Mesenteric fat pad (tissue), 1 donor: ENCODE measurements around the gene GPX6. TPM values are rescaled to one million over a fixed set of nuclear protein-coding genes. Genes with fewer than 3 reads are reported as not detected.
"Not testable (repeated sequence)": the region's sequence is repeated elsewhere in the genome, so short reads cannot be mapped to it uniquely, and the experiment has no call there.

Source experiments
- DNase-seq: peaks from one replicate; pipeline ENCODE4 v3.0.0-alpha.2; 2020; ENCODE audit warnings: low spot score
- long read RNA-seq: library from polyadenylated mRNA; unstranded; transcript quantifications from one replicate; pipeline ENCODE4 v2.0.0, GENCODE V29; 2020
- total RNA-seq: library from RNA; stranded (reverse); fragmentation: NEBNext Ultra II Directional; extraction: Animal tissue kit (Norgen Biotek cat#: 25700); gene quantifications from one replicate; pipeline ENCODE4 v1.2.1, GENCODE V29; 2021
- donor health status: DM: yes; HTN: yes; CAD: no.

Gene GPX6, protein sequence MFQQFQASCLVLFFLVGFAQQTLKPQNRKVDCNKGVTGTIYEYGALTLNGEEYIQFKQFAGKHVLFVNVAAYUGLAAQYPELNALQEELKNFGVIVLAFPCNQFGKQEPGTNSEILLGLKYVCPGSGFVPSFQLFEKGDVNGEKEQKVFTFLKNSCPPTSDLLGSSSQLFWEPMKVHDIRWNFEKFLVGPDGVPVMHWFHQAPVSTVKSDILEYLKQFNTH
- not detected for total RNA-seq
- long read RNA-seq = 0 reads

DNA sequence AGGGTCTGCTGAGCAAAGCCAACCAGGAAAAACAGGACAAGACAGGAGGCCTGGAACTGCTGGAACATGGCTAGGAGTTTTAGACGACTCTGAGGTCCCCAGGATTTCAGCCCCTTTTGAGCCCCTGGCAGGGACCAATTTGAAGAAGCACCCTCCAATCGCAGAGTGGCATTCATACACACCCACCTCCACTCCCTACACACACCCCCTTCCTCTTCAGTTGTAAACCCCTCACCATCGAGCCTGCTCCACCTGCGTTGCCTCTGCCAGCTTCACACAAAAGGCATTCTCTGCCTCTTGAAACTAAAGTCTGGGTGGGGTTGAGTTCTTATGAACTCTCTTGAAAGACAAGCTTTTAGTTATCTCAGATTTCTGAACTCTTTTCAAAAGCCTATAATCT is at the start of gene GPX6:
Gene GPX6 (minus strand): TSS at position 118 of the 400 bp plus-strand sequence. CDS start 50 bp downstream, at position 68.
- no peak for DNase-seq

DNA sequence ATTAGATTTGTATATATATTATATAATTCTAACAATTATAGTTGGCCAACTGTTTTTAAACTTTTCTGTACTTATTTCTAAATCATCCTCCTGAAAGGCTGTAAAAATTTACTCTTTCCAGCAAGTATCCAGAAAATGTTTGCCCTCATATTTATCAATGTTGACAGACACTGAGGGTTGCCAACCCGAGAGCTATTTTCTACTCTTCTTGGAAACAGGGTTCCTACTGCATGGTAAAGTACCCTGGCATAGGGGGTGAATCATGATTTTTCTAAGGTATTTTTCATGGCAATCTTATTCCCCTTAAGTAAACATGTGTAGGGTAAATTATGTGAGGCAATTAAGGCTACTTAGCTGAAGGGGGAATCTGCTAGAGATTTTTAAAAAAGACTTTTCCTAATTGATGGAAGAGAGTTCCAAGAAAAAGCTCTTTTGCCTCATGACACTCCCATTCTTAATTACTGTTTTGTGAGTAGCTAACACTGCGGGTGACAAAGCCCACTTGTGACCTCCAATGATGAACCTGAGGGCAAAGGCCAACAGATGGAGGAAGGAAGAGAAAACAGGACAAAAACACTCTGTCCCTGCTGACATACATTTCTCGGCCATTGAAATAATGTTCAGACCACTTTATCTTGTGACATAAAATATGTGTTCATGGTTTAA is 48.0 kb upstream of the GPX6 start:
- DNase-seq = no peak

DNA sequence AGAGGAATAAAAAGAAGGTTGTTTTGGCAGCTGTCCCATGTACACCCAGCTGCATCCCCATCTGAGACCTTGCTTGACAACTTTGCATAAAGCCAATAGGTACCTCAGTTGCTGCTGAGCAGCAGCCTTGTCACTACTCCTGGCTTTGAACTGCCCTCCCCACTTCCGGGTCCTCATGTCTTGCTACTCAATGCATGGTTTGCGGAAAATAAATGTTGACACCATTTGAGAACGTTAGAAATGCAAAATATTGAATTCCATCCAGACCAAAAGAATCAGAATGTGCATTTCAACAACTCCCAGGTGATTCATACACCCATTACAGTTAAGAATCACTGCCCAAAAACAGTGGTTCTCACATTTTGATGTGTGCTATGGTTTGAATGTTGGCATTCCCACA is 43.0 kb upstream of the GPX6 start:
- DNase-seq = no peak

DNA sequence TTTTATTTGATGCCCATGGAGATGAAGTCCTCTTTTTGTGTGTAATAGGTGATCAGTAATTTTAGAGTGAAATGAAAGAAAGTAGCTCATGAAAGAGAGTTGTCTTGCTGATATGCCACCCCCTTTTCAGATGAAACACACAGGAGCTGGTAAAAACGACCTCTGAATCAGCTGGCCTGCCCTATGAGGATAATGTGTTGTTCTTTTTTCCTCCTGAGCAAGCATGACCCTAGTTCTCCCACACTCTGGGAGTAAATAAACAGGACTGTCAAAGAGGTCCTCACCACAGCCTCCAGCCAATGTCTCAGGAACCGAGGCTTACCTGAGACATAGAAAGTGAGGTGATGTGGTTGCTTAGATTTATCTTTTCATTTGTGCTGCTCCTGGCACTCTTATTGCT is 39.5 kb upstream of the GPX6 start:
- no peak for DNase-seq

DNA sequence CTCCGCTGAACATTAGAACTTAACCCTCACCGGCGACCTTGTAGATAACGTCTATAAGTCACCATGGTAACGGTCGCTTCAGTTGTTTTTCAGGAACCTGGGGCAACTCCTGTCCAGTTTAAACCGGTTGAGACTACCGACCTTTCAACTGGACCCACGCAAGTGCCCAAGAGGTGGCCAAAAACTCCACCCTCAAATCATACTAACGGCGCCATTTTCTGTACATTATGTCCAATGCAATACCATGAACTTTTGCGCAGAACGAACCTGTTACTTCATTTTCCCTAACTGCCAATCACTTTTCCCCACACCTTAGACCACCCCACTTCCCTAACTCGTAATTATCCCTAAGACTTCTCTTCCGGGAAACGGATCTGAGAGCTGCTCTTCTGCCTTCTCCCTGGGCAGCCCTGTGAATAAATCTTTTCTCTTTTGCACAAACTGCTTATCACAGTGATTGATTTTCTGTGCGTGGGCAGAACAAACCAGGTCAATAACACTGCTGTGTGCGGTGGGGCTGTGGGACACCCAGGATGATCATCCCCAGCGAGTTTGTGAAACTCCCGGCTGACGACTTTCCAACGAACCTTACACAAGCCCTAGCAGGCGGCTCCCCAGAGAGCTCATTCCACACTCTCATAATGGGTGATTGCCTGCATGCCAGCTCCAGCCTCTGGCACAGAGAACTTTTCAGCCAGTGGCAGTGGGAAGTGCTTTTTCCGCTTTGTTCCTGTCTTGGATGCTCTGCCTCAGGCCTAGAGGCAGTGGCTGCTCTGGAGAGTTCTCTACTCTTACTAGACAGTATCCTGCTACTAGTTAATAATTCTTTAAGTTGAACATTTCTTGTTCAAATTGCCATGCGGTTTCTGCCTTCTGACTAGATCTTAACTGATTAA is 38.6 kb upstream of the GPX6 start:
- no peak for DNase-seq

DNA sequence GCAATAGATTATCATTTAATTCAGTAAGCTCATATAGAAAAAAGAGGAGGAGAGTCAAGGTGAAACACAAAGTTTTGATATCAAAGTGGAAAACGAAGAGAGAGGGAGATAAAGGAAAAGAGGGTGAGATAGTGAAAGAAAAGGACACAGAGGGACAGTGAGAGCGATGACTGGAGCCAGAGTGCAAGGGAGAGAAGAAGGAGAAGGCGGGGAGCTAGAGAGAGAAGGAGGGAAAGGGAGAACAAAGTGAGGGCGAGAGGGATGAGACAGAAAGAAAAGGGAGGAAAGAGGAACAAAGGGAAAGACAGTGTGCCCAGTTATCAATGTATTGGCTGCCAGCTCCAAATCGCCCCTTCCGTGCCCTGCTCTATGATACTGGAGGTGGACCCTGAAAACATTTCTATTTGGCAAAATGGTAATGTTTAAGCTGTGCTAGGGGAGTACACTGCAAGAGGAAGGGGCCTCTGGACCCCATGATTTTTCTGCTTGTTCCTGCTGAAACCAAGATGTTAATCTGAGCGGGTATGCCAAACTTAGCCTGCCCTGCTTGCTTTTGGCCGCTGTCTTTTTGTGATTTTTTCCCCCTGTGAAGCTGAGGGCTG is 37.9 kb upstream of the GPX6 start:
- DNase-seq = no peak

DNA sequence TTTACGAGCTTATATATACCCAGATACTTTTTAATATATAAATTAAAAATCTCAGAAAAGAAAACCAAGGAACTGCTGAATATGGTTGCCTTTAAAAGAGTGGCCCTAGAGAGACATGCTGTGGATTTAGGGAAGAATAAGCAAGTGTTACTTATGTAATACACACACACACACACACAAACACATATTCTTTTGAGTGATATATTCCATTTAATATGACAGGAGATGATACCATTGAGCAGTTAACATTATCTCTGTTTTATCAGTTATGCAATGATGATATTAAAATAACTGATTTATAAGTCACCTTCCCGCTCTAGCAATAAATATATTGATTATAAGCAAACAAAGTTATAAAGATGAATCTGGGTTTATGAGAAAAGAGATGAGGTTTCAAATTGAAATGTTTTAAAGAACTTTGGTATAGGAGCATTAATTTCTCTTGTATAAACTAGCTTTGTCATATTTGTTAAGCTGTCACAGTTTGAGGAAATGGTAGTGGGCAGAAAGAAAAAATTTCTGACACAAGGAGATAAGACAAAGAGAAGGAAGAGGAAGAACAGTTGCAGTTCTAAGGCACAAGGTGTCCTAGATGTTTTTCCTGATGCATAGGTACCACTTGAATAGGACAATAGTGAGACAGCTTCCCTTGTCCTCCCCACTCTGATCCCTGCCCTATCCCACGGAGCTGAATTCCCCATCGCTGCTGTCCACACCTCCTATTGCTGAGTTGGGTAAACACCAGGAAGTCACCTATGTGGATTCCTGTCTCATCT is 36.5 kb upstream of the GPX6 start:
- DNase-seq = no peak

DNA sequence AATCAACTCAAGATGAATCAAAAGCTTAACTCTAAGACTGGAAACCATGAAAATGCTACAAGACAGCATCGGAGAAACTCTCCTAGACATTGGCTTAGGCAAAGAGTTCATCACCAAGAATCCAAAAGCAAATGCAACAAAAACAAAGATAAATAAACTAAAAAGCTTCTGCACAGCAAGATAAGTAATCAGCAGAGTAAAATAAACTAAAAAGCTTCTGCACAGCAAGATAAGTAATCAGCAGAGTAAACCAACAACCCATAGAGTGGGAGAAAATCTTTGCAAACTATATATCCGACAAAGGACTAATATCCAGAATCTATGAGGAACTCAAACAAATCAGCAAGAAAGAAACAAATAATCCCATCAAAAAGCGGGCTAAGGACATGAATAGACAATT is 31.4 kb upstream of the GPX6 start:
- not testable (repeated sequence) for DNase-seq

DNA sequence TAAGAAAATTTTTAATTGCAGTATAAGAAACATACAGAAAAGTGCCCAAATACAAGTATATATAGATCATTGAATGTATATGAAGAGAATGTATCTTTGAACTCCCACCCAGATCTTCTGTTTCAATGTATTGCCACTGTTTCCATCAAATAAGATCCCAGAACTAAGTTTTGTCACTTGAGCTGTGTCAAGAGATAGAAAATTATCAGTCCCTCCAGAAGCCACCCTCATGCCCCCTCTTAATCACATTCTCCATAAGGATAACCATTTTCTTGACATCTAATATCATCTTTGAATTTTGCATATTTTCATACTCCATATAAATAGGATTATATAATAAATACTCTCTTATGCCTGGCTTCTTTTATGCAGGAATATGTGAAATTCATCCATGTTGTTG is 30.4 kb upstream of the GPX6 start:
- no peak for DNase-seq

DNA sequence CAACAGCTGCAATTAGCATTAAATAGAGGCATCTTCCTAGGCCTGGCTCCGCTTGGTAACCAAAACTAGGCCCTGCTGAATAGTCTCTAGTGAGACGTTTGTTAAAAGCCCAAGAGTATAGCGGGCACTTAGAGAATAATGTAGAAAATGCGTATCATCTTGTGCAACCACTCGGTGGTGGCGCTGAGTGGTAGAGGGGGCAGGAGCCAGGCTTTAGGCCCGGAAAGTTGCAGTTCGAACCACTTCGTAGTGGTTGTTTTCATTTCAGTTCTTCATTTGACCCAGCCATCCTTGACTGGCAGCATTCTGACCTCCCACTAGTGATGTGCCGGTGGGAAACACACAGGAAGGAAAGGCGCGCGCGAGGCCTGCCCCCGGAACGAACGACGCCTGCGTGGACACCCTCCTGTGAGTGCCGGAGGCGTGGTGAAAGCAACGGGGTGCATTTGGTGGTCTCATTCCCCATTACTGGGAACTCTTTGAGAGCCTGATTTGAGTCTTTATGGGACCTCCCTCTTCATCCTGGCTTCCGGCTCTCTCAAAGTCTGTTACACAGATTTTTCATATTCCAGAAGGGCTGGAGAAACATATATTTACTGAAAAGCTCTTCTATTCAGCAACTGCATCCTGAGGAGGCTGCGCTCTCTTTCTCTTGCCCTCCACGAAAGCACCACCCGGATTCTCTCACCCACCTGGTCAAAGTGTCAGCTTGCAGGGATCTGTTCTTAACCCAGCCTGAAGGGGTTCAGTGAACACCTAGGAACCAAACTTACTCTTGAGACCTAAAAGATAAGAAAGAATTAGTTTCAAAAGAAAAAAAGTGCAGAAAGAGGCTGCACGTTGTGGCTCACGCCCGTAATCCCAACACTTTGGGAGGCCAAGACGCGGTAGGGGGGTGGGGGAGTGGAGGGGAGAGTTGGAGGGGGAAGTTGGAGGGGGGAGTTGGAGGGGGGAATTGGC is 28.3 kb upstream of the GPX6 start:
- no peak for DNase-seq

DNA sequence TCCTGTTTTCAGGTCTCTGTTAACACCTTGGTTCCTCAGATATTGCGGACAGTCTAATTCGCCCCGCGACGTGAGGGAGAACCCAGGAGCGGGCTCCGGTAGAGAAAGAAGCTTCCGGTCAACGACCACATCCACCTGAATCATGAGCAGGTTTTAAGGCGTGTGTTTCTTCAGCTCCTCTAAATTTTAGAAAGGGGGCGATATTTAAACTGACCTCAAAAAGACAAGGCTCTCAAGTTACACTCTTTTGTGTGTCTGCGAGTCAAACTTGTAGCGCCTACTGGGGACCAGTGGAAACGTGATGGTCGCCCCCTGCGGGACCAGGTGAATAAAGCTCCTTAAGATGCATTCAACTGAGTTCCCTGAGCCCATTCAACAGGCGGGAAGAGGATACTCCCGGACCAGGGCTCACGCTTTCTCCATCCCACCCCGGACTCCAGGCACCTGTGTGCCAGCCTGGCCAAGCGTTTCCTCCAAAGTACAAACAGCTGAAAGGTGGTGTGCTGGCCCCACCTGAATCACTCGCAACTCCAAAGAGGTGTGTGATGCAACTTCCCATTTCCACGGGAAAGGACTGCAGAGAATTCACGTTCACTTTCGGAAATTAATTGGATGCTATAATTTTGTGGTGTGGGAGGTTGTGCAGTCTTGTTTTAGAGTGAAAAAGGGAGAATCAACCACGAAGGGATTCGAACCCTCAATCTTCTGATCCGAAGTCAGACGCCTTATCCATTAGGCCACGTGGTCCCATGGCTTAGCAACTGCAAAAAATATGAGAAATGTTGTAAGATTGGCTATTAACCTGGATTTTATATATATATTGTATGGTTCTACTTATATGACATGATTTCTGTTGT is 27.1 kb upstream of the GPX6 start:
- DNase-seq = no peak

DNA sequence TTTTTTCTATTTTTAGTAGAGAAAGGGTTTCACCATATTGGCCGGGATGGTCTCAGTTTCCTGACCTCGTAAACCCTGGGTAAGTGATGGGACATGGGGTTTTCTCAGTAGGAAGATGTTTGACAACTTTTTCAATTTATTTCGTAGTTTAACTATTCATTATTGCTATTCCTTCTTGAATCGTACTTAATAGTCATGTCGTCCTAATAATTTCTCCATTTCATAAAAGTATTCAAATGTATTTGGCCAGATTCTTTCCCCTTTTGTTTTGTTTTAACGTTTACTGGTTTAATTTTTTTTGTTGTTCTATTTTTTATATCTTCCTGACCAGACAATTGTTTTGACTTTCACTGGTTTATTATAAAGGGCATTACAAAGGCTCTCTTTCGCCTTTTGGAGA is 26.4 kb upstream of the GPX6 start:
- DNase-seq = no peak

DNA sequence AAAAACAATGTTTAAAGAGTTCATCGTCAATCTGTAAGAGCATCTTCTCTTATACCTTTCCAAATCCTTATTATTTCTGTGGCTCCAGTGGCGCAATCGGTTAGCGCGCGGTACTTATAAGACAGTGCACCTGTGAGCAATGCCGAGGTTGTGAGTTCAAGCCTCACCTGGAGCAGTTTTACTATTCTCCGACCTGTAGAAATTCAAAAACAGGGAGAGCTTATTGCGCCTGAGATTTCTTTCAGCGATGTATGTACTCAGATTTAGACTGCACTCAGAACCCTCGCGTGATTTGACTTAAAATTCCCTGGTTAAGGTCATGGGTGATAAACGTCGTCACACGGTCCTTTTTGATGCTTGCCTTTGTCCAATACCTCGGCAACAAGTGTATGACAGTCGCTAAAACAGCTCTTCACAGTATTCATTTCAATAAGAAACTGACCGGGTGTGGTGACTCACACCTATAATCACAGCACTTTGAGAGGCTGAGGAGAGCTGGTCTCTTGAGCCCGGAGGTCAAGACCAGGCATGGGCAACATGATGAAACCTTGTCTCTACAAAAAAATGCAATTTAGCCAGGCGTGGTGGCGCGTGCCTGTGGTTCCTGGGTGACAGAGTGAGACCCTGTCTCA is 22.0 kb upstream of the GPX6 start:
- no peak for DNase-seq

DNA sequence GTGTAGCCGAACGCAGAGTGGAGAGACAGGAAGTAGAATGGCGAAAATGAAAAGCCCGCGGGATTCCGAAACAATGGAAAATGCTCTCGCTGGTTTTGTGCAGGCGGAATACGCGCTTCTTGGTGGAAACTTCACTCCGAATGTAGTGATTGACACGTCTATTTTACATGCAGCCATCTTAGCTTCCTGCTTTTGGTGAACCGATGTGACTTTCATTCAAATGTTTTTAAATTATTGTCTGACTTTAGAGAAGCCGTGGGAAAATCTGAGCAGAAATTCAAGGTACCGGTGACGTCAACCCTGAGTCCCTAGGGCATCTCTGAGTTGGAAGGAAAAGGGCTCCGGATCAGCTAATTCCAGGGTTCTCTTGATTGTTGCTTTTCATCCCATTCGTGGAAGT is 21.5 kb upstream of the GPX6 start:
- no peak for DNase-seq

DNA sequence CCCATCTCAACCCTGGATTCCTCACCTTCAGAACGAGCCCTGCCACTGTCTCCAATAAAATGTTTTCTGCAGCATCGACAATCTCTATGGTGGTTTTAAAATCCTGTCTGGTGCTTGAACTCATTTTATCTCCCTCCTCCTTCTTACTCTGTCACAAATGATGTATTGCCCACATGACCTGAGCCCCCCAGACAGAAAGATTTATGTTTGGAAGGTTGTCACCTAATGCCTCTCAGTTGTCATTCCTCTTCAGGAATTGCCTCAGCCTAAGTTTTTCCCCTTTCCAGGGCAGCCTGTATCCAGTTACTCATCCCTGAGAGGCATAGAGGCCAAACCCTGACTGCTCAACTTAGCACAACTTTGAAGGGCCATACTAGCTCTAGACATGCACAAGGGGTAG is 19.3 kb upstream of the GPX6 start:
- no peak for DNase-seq

DNA sequence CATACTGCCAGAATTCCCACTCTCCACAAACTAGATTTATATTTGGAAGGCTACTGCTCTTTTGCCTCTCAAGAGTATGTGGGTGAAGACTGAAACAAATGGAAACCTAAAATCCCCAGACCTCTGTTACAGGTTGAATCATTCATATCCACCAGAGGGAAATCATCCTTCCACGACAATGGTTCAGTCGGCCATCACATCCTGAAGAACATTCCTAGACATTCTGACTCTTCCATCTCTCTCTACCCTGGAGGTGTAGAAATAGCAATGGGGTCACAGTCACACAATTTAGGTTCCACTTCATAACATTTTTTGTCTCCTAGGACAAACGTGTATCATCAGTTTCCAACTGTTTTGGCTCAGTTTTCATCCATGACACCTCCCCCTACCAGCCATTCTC is 18.7 kb upstream of the GPX6 start:
- no peak for DNase-seq

DNA sequence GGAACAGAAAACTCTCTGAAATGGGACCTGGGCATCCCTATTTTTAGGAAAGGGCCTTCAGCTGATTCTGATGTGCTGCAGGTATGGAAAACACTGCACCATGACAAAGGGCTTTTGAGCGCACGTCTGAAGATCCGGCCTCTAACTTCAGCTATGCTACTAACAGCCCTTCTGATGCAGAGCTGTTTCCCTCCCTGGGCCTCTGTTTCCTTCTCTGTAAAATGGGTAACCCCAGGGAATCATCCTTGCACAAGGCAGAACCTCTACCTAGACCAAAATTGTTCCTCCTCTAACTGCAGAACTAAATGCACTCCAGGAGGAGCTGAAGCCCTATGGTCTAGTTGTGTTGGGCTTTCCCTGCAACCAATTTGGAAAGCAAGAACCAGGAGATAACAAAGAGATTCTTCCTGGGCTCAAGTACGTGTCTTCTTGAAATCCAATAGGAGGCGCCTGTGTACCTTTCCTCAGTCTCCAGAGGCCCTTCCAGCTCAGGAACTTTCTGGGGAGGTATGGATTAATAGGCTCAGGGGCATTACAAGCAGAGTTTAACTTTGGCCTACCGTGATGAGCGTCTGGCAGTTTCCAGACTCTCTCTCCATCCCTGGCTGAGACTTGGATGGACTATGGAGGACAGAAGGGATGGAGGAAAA is 16.0 kb upstream of the GPX6 start:
- DNase-seq = no peak

DNA sequence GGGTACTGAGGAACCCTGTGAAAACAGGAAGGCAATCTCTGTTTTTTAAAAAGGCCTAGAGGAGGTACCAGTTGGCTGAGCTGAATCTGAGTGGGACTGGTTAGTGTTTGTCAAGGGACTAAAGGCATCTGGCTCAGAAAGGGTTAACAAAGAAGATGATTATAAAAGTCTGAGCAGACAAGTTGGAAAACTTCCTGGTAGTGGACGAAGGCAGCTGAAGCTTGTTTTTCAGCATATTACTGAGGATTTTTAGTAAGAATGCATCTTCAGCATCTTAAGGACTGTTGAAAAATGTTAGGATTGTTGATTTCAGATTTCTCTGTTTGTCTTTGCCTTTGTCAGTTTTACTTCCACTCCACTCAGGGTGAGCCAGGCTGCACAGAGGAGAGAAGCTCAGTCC is 15.2 kb upstream of the GPX6 start:
- DNase-seq = no peak
